ENCODE data around the gene APBB2. TPM values are rescaled to one million over a fixed set of nuclear protein-coding genes. Genes with fewer than 3 reads are reported as not detected.
A peak's percentile ranks its signal among the peaks of the same experiment; 100 is the strongest.

Gene APBB2
- polyA plus RNA-seq, 1 donor from 2014 or later: 0.23 TPM

DNA sequence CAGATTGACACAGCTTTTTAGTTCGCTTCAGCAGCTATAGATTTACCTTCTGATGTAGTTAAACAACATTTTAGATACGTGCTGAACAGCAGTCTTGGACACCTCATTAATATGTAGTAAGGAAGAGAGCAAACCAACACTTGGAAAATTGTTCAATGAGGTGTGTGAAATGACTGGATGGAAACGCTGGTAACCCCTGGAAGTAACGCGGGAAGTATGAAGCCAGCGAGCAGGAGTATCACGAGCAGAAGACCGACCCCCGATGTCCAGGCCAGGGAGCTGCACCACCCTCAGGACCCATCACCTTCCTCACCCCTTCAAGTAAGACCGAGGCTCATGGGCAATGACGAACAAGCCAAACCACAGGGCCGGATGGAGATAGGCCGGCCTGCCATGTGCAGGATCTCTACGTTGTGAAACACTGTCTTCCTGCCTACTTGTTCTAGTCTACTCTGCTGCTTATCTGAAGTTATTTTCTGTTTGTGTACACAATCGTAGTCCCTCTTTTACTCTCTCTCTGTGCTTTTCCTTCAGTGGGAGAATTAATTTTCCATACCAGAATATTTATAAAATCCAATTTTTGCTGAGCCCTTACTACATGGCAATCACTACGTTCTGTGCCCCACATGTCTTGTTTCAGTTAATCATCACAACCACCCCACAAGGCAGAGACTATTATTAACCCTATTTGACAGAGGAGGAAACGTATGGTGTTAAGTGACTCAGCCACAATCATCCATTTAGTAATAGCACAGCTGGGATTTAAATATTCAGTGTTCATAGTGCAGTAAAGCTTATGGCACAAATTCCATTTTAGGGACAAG is 221.7 kb downstream of the APBB2 start:
- H3K36me3 Mint-ChIP-seq: peaks cover 2% of the 10 kb centered on the region
- H3K27me3 Mint-ChIP-seq: no peaks in the 10 kb centered on the region
- H3K4me1 Mint-ChIP-seq: peaks cover 16 to 21% (median 18%) of the 10 kb centered on the region in 3 donors
- no peaks in the 10 kb centered on the region for H3K9me3 Mint-ChIP-seq
- H3K27ac Mint-ChIP-seq: peak overlapping the region in 1 of 3 donors; percentile 13
- H3K4me3 Mint-ChIP-seq: peak overlapping the region in 2 of 4 donors; percentile 56 to 73

DNA sequence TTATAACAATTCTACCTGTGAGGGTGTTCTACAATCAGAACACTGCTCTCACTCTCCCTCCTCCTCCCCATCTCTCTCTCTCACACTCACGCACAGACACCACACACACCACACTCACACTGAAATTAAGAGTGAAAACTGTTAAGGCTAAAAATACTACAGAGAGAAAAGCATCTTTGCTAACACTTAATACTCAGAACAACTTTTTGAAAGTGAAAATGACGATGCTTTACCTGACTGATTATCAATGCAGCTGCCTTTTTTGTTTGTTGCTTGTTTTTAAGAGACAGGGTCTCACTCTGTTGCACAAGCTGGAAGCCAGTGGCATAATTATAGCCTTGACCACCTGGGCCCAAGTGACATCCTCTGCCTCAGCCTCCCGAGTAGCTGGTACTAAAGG is 222.4 kb downstream of the APBB2 start:
- Mint-ChIP-seq H3K27me3 (no peaks in the 10 kb centered on the region), H3K4me1 (peaks cover 16 to 21% (median 18%) of the 10 kb centered on the region in 3 donors), H3K9me3 (no peaks in the 10 kb centered on the region), H3K36me3 (peaks cover 2% of the 10 kb centered on the region), H3K4me3 (peak overlapping the region in 3 of 4 donors; percentile 0 to 21 (median 10)), H3K27ac (peak overlapping the region; percentile 54 to 63 (median 57))

DNA sequence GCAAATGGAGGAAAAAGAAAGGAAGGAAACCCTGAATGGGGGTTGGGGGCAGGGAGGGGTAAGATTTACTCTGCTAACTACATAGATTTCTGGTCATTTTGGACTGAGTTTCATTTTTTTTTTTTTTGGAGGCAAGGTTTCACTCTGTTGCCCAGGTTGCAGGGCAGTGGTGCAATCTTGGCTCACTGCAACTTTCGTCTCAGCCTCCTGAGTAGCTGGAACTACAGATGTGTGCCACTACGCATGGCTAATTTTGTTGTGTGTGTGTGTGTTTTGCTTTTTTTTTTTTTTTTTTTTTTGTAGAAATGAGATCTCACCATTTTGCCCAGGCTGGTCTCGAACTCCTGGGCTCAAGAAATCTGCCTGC is 223.5 kb downstream of the APBB2 start:
- Mint-ChIP-seq H3K27ac (no peak overlapping the region), H3K4me1 (peaks cover 16 to 21% (median 18%) of the 10 kb centered on the region in 3 donors), H3K4me3 (no peak overlapping the region), H3K9me3 (no peaks in the 10 kb centered on the region), H3K27me3 (peaks cover 1% of the 10 kb centered on the region), H3K36me3 (peaks cover 2% of the 10 kb centered on the region)

DNA sequence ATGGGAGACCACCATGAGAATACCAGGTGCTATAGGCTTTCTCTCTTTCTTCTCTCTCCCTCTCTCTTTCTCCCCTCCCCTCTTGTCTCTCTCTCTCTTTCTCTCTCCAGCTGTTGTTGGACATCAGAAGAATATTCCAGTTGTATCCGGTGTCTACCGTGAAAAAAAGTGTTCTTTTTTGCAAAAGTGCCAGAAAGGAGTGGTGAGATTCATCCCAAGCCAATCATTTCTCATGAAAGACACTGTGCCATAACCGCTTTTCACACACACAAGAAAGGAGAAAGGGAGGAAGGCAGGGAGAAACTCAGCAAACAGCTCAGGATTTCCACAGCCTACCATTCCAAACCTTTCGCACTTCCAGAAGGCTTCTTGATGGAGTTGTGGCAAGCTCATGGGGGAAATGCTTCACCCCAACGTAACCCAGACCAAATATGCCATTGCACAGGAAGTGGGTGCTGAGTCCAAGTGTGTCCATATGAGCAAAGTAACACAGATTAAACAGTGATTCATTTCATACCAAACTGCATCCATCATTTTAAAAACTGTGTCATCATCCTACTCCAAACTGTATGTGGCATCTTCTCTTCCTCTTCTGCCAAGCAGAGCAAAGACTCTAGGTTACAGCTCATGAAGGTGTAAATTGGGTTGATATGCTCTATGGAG is 224.0 kb downstream of the APBB2 start:
- Mint-ChIP-seq H3K4me3 (no peak overlapping the region), H3K36me3 (peaks cover 2% of the 10 kb centered on the region), H3K27ac (peak overlapping the region in 1 of 3 donors; percentile 57), H3K27me3 (peaks cover 1% of the 10 kb centered on the region), H3K9me3 (no peaks in the 10 kb centered on the region), H3K4me1 (peaks cover 16 to 21% (median 18%) of the 10 kb centered on the region in 3 donors)

DNA sequence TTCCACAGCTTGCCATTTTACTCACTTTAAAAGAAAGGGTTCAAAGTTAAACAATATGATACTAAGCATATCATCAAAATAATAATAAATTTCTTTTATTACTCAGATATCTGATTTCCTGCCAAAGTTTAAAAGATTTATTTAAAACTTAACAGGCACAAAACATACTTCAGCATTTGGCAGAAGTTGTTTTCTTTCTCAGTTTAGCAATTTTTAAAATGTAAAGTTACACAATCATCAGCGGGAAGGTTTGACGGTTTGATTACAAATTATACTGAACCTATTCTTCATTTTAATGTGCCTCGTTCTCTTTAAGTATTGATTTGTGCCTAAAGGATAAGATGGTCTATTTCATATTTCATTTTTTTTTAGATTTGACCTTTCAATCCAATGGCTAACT is 227.2 kb downstream of the APBB2 start:
- Mint-ChIP-seq H3K27ac (no peak overlapping the region), H3K4me3 (no peak overlapping the region), H3K9me3 (no peaks in the 10 kb centered on the region), H3K36me3 (peaks cover 2% of the 10 kb centered on the region), H3K27me3 (peaks cover 1% of the 10 kb centered on the region), H3K4me1 (peaks cover 8 to 12% (median 9%) of the 10 kb centered on the region in 3 donors)

DNA sequence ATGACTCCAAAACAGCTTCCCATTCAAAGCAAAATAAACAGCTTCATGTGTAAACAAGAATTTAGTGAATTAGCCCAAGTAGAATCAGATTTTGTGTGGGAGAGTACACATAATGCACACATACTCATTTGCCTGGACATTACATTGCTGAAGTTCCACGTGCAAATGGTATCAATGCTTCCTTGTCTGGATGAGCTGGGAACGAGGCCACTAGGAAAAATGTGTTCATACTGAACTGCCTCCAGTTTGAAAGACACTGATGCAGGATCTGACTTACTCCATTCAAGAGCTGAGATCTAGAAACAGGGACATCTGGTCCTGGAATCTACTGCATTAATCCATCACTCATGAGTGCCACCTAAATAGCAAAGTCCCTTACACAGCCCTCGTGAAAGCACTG is 228.0 kb downstream of the APBB2 start:
- peaks cover 2% of the 10 kb centered on the region for H3K36me3 Mint-ChIP-seq
- H3K9me3 Mint-ChIP-seq: no peaks in the 10 kb centered on the region
- no peak overlapping the region for H3K27ac Mint-ChIP-seq
- H3K27me3 Mint-ChIP-seq: peaks cover 1% of the 10 kb centered on the region
- H3K4me3 Mint-ChIP-seq: no peak overlapping the region
- peaks cover 2 to 5% (median 2%) of the 10 kb centered on the region in 3 donors for H3K4me1 Mint-ChIP-seq

DNA sequence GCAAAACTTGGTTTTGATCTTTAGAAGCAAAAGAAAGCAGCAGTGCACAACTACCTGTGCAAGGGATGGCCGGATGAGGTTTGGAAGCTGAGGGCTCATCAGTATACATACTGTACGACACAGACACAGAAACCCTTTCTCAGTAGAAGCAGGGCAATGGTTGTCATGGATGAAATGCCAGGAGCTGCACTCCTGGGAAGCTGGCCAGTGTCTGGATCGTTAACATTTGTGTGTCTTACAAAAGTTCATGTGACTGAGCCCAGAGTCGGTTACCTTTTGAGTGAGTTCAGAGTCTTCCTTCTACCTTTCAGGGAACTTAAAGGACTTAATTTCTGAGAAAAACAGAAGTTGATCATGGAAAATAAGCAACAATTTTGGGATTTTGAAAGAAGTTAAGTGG is 230.3 kb downstream of the APBB2 start:
- H3K9me3 Mint-ChIP-seq: no peaks in the 10 kb centered on the region
- no peaks in the 10 kb centered on the region for H3K4me1 Mint-ChIP-seq
- H3K36me3 Mint-ChIP-seq: peaks cover 2% of the 10 kb centered on the region
- no peak overlapping the region for H3K4me3 Mint-ChIP-seq
- H3K27me3 Mint-ChIP-seq: peaks cover 1% of the 10 kb centered on the region
- no peak overlapping the region for H3K27ac Mint-ChIP-seq

DNA sequence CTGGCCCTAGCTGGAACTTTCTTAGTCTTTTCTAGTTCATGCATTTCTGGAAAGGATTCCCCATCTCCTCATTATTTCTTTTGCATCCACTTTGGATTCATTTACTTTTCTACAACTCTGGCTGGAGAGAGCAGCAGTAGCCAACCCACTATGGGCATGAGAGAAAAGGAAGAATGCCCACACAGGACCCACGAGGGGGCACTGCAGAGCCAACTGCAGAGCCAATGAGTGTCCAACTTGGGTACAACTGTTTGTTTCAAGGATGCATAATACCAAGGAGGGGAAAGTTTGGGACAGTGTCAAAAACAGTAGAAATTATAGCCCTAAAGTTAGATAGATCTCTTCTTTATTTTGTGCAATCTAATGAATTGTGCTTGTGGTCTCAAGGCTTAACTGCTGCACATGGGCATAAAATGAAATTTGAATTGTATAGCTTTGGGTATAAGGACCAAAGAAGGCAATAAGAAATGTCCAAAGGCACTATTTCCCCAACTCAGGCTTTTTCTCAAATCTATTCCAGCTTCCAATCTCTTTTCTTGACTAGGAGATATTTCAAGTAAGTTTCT is 233.9 kb downstream of the APBB2 start:
- no peaks in the 10 kb centered on the region for H3K9me3 Mint-ChIP-seq
- H3K4me3 Mint-ChIP-seq: no peak overlapping the region
- no peaks in the 10 kb centered on the region for H3K36me3 Mint-ChIP-seq
- H3K4me1 Mint-ChIP-seq: no peaks in the 10 kb centered on the region
- no peaks in the 10 kb centered on the region for H3K27me3 Mint-ChIP-seq
- no peak overlapping the region for H3K27ac Mint-ChIP-seq

DNA sequence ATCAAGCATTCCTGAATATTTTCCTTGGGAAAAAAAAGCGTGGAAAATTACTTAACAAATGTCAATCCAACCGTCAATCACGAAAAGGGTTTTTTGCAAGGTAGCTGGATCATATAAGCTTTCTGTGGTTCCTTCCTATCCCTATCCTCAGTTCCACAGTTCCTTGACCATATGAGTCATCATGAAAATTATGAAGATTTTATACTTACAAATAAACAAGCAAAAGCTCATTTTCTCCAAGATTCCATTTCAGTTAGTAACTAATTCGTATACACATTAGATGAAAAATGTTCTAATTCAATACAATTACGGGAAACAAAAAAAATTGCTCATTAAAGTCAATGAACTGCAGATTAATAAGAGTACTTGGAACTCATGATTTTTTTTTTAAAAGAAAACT is 235.8 kb downstream of the APBB2 start:
- Mint-ChIP-seq H3K27ac (no peak overlapping the region), H3K9me3 (no peaks in the 10 kb centered on the region), H3K4me1 (no peaks in the 10 kb centered on the region), H3K27me3 (no peaks in the 10 kb centered on the region), H3K4me3 (no peak overlapping the region), H3K36me3 (no peaks in the 10 kb centered on the region)

DNA sequence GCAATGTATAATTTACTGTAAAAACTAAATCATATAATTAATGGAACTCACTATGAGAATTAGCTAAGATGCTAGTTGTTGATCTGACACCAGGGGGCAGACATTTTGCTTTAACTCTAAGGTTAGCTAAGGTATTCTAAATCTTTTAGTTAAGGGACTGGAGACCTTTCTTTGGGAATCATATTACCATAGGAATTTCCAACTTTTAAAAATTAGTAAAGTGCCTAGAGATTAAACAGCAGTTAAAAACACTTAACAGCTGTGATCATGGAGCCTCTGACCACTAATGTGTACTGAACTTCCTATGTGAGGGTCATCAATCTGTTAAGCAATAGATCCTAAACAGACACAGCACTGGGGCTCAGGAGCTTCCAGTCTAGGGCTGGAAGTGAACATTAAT is 238.0 kb downstream of the APBB2 start:
- no peak overlapping the region for H3K4me3 Mint-ChIP-seq
- no peaks in the 10 kb centered on the region for H3K9me3 Mint-ChIP-seq
- no peak overlapping the region for H3K27ac Mint-ChIP-seq
- no peaks in the 10 kb centered on the region for H3K4me1 Mint-ChIP-seq
- no peaks in the 10 kb centered on the region for H3K27me3 Mint-ChIP-seq
- H3K36me3 Mint-ChIP-seq: no peaks in the 10 kb centered on the region

DNA sequence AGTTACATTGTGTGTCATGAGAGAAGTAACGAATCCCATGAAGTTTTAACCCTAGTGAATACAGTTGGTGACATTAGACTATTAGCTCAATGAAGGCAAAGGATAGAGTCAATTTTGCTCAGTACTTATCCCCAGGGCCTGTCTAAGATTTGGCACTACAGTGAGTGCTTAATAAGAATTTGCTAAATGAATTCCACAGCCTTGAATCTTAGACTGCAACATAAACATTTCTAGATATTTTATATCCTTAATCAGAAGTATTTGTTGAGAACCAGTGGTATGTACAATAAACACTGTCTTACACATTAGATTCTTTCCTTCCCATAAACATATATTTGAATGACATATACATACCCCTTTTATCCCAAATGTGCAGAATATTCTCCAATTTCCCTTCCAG is 241.6 kb downstream of the APBB2 start:
- no peak overlapping the region for H3K4me3 Mint-ChIP-seq
- no peaks in the 10 kb centered on the region for H3K36me3 Mint-ChIP-seq
- no peaks in the 10 kb centered on the region for H3K9me3 Mint-ChIP-seq
- peaks cover 2% of the 10 kb centered on the region for H3K27me3 Mint-ChIP-seq
- H3K4me1 Mint-ChIP-seq: no peaks in the 10 kb centered on the region
- no peak overlapping the region for H3K27ac Mint-ChIP-seq

DNA sequence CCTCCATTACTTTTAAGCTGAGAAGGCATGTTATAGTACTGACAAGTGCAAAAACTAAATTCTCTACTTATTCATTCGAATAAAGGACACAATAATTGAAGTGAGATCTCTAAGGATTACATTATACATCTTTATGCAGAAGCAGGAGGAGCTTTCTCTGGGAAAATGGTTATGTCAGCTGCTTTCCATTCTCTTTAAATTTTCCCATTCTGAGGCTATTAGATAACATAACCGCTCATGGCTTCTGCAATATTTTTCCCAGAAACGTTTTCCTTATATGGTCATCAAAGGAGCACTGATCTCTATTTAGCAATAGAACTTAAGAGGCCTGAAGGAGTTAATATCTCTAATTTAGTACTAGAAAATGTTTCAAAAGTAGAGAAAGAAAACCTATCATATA is 243.0 kb downstream of the APBB2 start:
- Mint-ChIP-seq H3K36me3 (no peaks in the 10 kb centered on the region), H3K27ac (no peak overlapping the region), H3K4me3 (no peak overlapping the region), H3K27me3 (peaks cover 2% of the 10 kb centered on the region), H3K4me1 (no peaks in the 10 kb centered on the region), H3K9me3 (no peaks in the 10 kb centered on the region)

DNA sequence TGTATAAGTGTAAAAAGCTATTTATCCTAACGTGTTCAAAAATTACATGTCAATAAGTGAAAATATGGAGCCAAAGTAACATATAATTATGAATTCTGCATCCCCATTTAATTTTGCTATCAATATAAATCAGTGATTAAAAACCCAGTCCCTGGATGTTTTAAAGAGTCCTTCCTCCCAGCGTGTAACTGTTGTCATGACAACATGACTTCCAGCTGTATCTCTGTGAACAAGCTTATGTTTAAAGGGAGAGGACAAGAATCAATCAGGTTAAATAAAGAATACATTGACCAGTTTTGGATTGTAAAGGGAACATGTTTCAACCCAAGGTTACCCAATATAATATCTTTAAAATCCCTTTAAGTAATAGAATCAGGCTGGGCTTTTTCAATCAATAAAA is 244.8 kb downstream of the APBB2 start:
- no peak overlapping the region for H3K4me3 Mint-ChIP-seq
- H3K4me1 Mint-ChIP-seq: no peaks in the 10 kb centered on the region
- peaks cover 2% of the 10 kb centered on the region for H3K27me3 Mint-ChIP-seq
- no peak overlapping the region for H3K27ac Mint-ChIP-seq
- H3K36me3 Mint-ChIP-seq: no peaks in the 10 kb centered on the region
- no peaks in the 10 kb centered on the region for H3K9me3 Mint-ChIP-seq

DNA sequence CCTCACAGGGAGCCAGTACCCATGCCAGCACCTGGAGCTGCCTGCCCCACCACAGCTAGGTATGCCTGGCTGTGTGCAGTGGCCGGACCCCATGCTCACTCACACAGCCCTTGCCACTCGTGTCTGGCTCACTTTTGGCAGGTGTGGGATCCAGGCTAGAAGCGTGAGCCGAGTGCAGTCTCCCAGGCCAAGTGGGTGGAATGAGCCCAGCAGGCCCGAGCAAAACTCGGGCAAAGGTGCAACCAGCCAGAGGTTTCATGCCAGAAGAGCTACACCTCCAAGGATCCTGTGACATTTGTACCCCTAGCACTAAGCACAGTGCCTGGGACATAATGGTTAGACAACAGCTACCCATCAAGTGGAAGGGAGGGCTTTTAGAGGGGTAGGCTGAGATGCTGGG is 246.8 kb downstream of the APBB2 start:
- Mint-ChIP-seq H3K4me3 (no peak overlapping the region), H3K9me3 (peaks cover 0 to 2% (median 0%) of the 10 kb centered on the region in 3 donors), H3K4me1 (no peaks in the 10 kb centered on the region), H3K36me3 (no peaks in the 10 kb centered on the region), H3K27ac (no peak overlapping the region), H3K27me3 (peaks cover 4% of the 10 kb centered on the region)

DNA sequence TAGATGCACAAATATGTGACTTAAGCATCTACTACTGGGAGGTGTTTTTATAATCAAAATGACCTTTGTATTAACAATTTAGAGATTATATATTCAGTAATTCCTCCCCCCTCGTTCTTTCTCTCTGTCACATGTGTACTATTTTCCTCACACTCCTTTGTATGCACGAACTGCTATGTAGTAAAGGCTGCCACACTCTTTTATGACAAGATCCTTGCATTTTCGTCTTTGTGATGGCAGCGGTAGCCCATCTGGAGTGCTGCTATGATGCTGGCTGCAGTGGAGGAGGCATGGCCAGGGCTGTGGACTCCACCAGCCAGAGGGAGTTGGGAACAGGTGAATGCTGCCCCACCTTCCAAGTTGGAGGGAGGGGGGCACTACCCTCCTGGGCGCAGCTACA is 248.3 kb downstream of the APBB2 start:
- Mint-ChIP-seq H3K36me3 (no peaks in the 10 kb centered on the region), H3K27ac (no peak overlapping the region), H3K4me1 (no peaks in the 10 kb centered on the region), H3K27me3 (peaks cover 4% of the 10 kb centered on the region), H3K4me3 (no peak overlapping the region), H3K9me3 (peaks cover 0 to 5% (median under 1%) of the 10 kb centered on the region in 3 donors)

Data from IgD-negative memory B cell (primary cell).